EH (cell line): ENCODE measurements around the gene TM2D1.

Experiments
- DNase-seq: peaks from one replicate; pipeline ENCODE4 v3.0.0-alpha.2; 2015; ENCODE audit warnings: low read depth

Gene TM2D1

GRCh38 chr1:61644303-61644702 is 80.6 kb downstream of the TM2D1 start:
- no peak for DNase-seq

- no peak for DNase-seq
Observed at GRCh38 chr1:61642475-61643232, 82.3 kb downstream of the TM2D1 start.

GRCh38 chr1:61641578-61642336 is 83.2 kb downstream of the TM2D1 start:
- peak; percentile 62 for DNase-seq

- DNase-seq = no peak
Observed at GRCh38 chr1:61640531-61641530, 84.1 kb downstream of the TM2D1 start.

- no peak for DNase-seq
Observed at GRCh38 chr1:61639608-61640336, 85.2 kb downstream of the TM2D1 start.

GRCh38 chr1:61638911-61639605 is 85.9 kb downstream of the TM2D1 start:
- no peak for DNase-seq

GRCh38 chr1:61638296-61638695 is 86.6 kb downstream of the TM2D1 start:
- peak; percentile 68 for DNase-seq

- DNase-seq = no peak
Observed at GRCh38 chr1:61637470-61637869, 87.5 kb downstream of the TM2D1 start.

- DNase-seq = no peak
Observed at GRCh38 chr1:61636814-61637213, 88.1 kb downstream of the TM2D1 start.

- DNase-seq = no peak
Observed at GRCh38 chr1:61636376-61636775, 88.6 kb downstream of the TM2D1 start.

- DNase-seq = no peak
Observed at GRCh38 chr1:61635557-61635956, 89.4 kb downstream of the TM2D1 start.

- no peak for DNase-seq
Observed at GRCh38 chr1:61631436-61631835, 93.5 kb downstream of the TM2D1 start.
